H1 (cell line): ENCODE measurements around the gene RNFT1.

Experiments used
- BACH1 ChIP-seq: IDR thresholded peaks from 2 replicates; pipeline ENCODE4 v1.6.1; 2012; ENCODE audit warnings: low read length, improper control_type of control experiment
- CBX8 ChIP-seq: fragments of 300-800, 300-1000 bp; sonication (generic); IDR thresholded peaks from 2 replicates; pipeline ENCODE4 v1.7.1; 2016; ENCODE audit warnings: low read depth, low read length, borderline replicate concordance
- CEBPB ChIP-seq: IDR thresholded peaks from 2 replicates; pipeline ENCODE4 v1.6.1; 2012; ENCODE audit warnings: low read depth, low read length
- CREB1 ChIP-seq: IDR thresholded peaks from 2 replicates; pipeline ENCODE4 v1.6.1; 2012; ENCODE audit warnings: inconsistent platforms
- JUN ChIP-seq: IDR thresholded peaks from 2 replicates; pipeline ENCODE4 v1.6.1; 2011; ENCODE audit warnings: low read depth, mild to moderate bottlenecking, improper control_type of control experiment, low read length
- POLR2A ChIP-seq, 2 experiments: IDR thresholded peaks; 1 replicate in 1 of 2; 2 replicates in 1 of 2; pipeline ENCODE4 v1.6.1; 2011; ENCODE audit warnings: low read depth in 2 of 2, low read length in 2 of 2, mild to moderate bottlenecking in 2 of 2; ENCODE audit errors: control extremely low read depth in 1 of 2
- POLR2AphosphoS5 ChIP-seq: IDR thresholded peaks from 2 replicates; pipeline ENCODE4 v1.6.1; 2011; ENCODE audit warnings: low read depth, low read length
- POU5F1 ChIP-seq: IDR thresholded peaks from 2 replicates; pipeline ENCODE4 v1.6.1; 2011; ENCODE audit warnings: low read depth, mild to moderate bottlenecking, low read length, moderate library complexity
- SP1 ChIP-seq: IDR thresholded peaks from 2 replicates; pipeline ENCODE4 v1.6.1; 2011; ENCODE audit warnings: low read depth, low read length
- SRF ChIP-seq: IDR thresholded peaks from 2 replicates; pipeline ENCODE4 v1.6.1; 2011; ENCODE audit warnings: mild to moderate bottlenecking, low read depth, low read length, moderate library complexity
- TF ChIP-seq, protein P1 (sequence below), 3 experiments: IDR thresholded peaks; 1 replicate in 2 of 3; 2 replicates in 1 of 3; pipeline versions ENCODE4 v1.5.1 to v1.6.1; 2011; ENCODE audit warnings: low read length in 3 of 3, mild to moderate bottlenecking in 3 of 3, inconsistent platforms in 2 of 3, low read depth in 1 of 3, moderate library complexity in 1 of 3; ENCODE audit not compliant: insufficient read depth in 1 of 3; ENCODE audit errors: control extremely low read depth in 1 of 3
- TF ChIP-seq, protein P2 (sequence below): IDR thresholded peaks from 2 replicates; pipeline ENCODE4 v1.6.1; 2011; ENCODE audit warnings: low read length, improper control_type of control experiment

DNA sequence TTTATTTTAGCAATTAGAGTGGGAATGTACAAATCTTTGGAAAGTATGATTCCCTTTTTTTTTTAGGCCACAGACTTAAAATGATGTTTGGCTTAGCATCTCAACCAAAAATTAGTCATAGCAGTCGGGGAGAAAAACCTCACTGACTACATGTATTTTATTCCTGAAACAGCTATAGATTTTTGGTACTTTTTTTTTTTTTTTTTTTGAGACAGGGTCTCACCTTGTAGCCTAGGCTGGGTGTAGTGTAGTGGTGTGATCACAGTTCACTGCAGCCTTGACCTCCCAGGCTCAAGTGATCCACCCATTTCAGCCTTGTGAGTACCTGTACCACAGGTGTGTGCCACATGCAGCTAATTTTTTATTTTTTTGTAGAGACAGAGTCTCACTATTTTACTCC, 23.4 kb downstream of the RNFT1 start:
- TF ChIP-seq, protein P1, sequence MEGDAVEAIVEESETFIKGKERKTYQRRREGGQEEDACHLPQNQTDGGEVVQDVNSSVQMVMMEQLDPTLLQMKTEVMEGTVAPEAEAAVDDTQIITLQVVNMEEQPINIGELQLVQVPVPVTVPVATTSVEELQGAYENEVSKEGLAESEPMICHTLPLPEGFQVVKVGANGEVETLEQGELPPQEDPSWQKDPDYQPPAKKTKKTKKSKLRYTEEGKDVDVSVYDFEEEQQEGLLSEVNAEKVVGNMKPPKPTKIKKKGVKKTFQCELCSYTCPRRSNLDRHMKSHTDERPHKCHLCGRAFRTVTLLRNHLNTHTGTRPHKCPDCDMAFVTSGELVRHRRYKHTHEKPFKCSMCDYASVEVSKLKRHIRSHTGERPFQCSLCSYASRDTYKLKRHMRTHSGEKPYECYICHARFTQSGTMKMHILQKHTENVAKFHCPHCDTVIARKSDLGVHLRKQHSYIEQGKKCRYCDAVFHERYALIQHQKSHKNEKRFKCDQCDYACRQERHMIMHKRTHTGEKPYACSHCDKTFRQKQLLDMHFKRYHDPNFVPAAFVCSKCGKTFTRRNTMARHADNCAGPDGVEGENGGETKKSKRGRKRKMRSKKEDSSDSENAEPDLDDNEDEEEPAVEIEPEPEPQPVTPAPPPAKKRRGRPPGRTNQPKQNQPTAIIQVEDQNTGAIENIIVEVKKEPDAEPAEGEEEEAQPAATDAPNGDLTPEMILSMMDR (IDR thresholded peaks at IDR 0.05; ENCODE audit: control extremely low read depth in 1 of 3, insufficient read depth in 1 of 3, low read depth in 1 of 3, low read length in 3 of 3): no peak
- TF ChIP-seq SP1 (no peak), SRF (no peak), POLR2AphosphoS5 (no peak), BACH1 (no peak), JUN (no peak), CEBPB (no peak), CREB1 (no peak), POLR2A (IDR thresholded peaks at IDR 0.05; ENCODE audit: control extremely low read depth in 1 of 2, low read depth in 2 of 2, low read length in 2 of 2) (no peak), CBX8 (no peak), POU5F1 (no peak)
- TF ChIP-seq, protein P2, sequence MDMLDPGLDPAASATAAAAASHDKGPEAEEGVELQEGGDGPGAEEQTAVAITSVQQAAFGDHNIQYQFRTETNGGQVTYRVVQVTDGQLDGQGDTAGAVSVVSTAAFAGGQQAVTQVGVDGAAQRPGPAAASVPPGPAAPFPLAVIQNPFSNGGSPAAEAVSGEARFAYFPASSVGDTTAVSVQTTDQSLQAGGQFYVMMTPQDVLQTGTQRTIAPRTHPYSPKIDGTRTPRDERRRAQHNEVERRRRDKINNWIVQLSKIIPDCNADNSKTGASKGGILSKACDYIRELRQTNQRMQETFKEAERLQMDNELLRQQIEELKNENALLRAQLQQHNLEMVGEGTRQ: no peak
